GM21526 (cell line): ENCODE results near the gene JSRP1.

Experiments used
- ATAC-seq: cut with Tn5 transposase; IDR thresholded peaks from one replicate; pipeline ENCODE4 v1.9.1; 2021; ENCODE audit warnings: moderate library complexity; ENCODE audit not compliant: unreplicated experiment, low FRiP score

JSRP1 gene

GRCh38 chr19:2221918-2222317 lies 34.3 kb downstream of the JSRP1 start:
- no peak for ATAC-seq

DNA sequence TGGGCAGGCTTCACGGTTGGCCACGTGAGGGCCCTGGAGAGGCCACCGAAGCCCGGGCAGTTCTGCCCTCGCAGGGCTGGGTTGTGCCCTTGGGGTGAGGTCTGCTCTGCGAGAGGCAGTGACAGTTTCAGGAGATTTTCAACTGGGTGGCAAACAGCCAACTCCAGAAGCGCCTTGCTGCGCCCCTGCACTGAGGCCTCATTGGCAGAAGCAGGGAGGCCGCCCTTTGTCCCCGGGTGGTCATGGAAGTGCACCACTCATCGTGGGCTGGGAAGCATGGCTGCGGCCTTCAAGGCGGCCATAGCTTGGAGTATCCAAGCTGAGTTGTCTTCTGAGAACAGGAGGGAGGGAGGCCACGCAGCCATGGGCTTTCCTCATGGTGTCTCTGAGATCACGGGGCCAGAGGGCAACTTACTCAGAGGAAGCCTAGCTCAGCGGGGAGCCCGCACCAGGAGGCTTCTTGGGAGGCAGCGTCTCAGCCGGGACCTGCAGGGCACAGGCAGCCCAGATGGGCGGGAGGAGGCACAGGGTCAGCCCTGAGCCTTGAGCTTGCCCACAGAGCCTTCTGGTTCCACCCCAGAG lies 34.9 kb downstream of the JSRP1 start:
- no peak for ATAC-seq

DNA sequence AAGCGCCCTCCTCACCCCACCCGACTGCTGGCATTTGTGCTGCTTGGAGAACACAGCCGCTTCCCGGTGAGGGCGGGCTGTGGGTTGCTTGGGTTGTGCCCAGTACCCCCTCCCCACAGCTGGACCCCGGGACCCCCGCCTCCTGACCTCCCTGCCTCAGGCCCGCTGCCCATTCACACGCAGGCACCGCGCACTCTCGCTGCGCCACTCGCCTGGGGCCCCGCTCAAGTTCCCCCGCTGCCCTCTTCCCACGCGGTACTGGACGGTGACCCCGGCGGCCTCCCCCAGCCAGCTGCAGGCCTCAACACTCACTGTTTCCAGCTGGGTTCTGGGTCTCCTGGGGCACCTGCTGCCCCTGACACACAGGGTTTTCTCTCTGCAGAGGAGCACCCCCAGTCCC lies 36.5 kb downstream of the JSRP1 start:
- no peak for ATAC-seq

GRCh38 chr19:2217591-2217990 lies 38.6 kb downstream of the JSRP1 start:
- ATAC-seq = no peak

DNA sequence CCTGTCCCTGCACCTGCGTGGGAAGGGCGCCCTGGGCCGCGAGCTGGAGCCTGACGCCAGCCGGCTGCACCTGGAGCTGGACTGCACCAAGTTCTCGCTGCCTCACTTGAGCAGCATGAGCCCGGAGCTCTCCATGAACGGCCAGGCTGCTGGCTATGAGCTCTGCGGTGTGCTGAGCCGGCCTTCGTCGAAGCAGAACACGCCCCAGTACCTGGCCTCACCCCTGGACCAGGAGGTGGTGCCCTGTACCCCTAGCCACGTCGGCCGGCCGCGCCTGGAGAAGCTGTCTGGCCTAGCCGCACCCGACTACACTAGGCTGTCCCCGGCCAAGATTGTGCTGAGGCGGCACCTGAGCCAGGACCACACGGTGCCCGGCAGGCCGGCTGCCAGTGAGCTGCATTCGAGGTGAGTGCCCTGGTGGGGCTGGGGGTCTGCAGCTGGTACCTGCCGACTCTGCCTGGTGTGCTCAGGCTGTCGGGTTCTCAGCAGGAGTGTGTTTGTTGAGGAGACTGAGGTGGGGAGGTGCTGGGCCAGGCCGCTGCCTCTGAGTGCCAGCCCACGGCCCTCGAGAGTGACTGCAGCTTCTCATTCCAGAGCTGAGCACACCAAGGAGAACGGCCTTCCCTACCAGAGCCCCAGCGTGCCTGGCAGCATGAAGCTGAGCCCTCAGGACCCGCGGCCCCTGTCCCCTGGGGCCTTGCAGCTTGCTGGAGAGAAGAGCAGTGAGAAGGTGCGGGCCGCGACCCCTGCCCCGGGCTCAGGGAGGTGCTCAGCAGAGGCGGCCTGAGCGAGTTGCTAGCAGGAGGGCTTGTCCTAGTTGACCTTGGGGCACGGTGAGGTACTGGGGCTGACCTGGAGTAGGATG lies 39.6 kb downstream of the JSRP1 start:
- ATAC-seq = no peak

DNA sequence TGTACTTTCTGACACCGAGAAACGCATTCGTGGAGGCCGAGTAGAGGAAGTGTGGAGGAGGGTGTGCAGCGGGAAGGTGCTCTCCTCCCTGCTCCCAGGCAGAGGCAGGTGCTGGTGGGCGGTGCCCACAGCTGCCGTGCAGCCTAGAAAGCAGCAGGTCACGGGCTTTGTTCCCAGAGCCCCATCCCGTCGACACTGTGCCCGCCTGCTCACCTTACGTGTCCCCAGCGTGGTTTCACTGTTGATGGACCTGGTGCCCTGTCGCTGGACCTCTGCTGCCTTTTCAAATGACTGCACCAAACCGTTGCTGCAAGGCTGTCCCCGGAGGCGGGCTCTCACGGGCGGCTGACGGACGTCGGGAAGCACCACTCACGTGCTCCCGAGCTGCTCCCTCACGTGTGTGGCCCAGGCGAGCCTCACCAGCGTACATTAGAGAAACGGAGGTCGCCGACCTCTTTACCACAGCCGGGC lies 40.9 kb downstream of the JSRP1 start:
- ATAC-seq = no peak

DNA sequence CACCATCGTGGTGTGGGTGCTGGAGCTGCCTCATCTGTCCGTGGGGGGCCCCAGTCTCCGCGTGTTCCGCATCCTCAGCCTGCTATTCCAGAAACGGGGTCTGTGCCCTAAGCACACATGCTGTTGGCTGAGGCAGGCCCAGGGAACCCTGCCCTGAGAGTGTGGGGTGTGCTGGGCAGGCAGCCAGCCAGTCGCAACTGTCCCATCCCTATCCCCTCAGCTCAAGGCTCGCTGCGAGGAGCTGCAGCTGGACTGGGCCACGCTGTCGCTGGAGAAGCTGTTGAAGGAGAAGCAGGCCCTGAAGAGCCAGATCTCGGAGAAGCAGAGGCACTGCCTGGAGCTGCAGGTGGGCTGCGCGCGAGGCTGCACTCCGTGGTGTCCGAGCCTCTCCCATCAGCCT lies 42.0 kb downstream of the JSRP1 start:
- ATAC-seq = no peak

- no peak for ATAC-seq
These were observed 42.4 kb downstream of the JSRP1 start for GRCh38 chr19:2213799-2214198.

DNA sequence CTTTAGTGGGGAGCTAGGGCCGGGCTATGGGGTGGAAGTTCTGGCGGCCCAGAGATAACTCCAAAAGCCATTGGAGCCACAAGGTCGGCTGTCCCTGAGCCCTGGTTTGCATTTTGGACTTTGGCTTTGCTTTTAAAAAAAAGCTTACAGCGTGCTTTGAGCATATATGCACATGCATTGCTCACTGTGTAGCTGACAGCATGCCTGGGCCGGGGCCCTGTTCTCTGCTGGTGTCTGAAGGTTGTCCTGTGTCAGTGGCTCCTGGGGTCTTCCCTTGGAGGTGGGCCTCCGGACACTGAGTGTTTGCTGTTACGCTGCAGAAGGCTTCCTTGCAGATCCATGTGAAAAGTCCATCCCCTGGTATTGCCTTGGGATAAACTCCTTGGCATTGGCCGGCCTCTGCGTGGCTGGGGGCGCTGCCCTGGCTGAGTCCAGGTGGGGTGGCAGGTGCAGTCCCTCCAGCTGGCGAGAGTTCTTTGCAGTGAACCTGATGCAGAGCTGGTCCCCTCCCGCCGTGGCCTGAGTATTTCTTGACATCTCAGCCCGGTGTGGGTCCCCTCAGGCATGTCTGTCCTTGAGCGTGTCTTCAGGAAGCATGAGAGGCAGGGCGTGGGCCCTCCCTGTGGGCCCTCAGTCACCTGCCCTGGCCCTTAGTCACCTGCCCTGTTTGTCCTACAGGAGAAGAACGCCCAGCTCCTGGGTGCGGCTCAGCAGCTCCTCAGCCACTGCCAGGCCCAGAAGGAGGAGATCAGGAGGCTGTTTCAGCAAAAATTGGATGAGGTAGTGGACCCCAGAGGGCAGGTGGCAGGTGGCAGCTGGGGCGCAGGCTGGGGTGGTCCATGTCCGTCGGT lies 43.1 kb downstream of the JSRP1 start:
- no peak for ATAC-seq

GRCh38 chr19:2210987-2211740 lies 45.1 kb downstream of the JSRP1 start:
- no peak for ATAC-seq

- ATAC-seq = no peak
These were observed 46.0 kb downstream of the JSRP1 start for GRCh38 chr19:2210206-2210605.

- no peak for ATAC-seq
These were observed 46.8 kb downstream of the JSRP1 start for GRCh38 chr19:2209408-2209807.

DNA sequence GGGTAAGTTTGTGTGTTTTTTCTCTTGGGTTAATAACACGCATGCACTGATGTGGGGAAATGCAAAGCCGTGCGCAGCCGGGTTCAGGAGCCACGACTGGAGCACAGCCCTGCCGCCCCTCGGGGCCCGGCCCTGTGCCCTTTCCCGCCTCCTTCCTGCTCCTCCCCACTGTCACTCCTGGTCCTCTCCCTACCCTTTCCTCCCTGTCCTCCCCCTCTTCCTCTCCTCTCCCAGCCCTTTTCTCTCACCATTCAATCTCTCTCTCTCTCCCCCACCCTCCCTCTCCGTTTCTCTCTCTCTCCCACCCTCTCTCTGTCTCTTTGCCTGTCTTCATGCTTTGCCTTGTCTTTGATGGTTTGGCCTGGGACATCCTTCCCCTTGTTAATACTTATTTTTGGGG lies 47.2 kb downstream of the JSRP1 start:
- ATAC-seq = no peak

GRCh38 chr19:2207991-2208860 lies 48.0 kb downstream of the JSRP1 start:
- ATAC-seq = no peak

DNA sequence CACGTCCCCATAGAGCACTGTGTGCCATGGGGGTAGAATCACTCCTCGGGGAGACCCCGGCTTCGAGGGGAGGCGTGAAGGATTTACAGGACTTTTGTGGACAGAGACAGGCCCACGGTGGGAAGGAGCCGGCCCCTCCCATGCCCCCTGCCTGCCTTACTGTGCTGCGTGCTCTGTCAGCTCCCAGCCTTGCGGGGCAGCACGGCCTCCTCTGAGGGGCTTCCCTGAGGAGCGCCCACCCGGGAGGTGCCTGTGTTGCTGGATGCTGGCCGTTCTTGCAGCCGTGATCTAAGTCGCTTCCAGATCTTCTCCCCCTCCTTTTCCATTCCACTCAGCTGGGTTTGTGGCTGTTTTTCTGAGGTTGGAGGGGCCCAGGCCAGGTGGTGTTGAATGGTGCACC lies 49.2 kb downstream of the JSRP1 start:
- ATAC-seq = no peak

GRCh38 chr19:2202366-2202765 lies 53.9 kb downstream of the JSRP1 start:
- ATAC-seq = no peak
